ENCODE measurements around the gene MMP13.

- TF ChIP-seq POLR2A (IDR thresholded peaks at IDR 0.05; ENCODE audit: low read depth, low read length) (no peak), CTCF (IDR thresholded peaks at IDR 0.05; ENCODE audit: extremely low read depth in 1 of 2, insufficient read depth in 1 of 2, low read depth in 1 of 2, low read length in 2 of 2) (no peak), FOS (IDR thresholded peaks at IDR 0.05; ENCODE audit: borderline replicate concordance, insufficient read depth, low read length) (no peak), POLR2AphosphoS5 (IDR thresholded peaks at IDR 0.05; ENCODE audit: insufficient read depth, low read depth, low read length) (no peak), JUN (IDR thresholded peaks at IDR 0.05; ENCODE audit: borderline replicate concordance, insufficient read depth, insufficient read length, low read depth) (no peak), EZH2 (IDR thresholded peaks at IDR 0.05; ENCODE audit: borderline replicate concordance, low read depth, low read length, severe bottlenecking) (no peak), MAX (IDR thresholded peaks at IDR 0.05; ENCODE audit: insufficient read depth, insufficient read length) (no peak), GATA2 (IDR thresholded peaks at IDR 0.05; ENCODE audit: insufficient read depth, insufficient read length, low read depth, low read length) (no peak), MYC (IDR thresholded peaks at IDR 0.05; ENCODE audit: low read depth, low read length) (no peak)
Measured at GRCh38 chr11:102934735-102935134, 20.8 kb downstream of the MMP13 start.

Measured in endothelial cell of umbilical vein (primary cell).